Measurements from ENCODE around the gene SLC18A3. TPM values are rescaled to one million over a fixed set of nuclear protein-coding genes. Genes with fewer than 3 reads are reported as not detected.

SLC18A3 gene
- total RNA-seq, 1 experiment from 2014 or later, result not detected

GRCh38 chr10:49661140-49661856 is 51.2 kb downstream of the SLC18A3 start:
- Histone ChIP-seq H3K27me3 (ENCODE audit: insufficient read depth, low read length) (no peaks in the 10 kb centered on the region; the same call in 1 of the 2 replicates), H3K23me2 (ENCODE audit: insufficient read length, low read depth, low read length, poor library complexity, severe bottlenecking) (no peaks in the 10 kb centered on the region), H2AFZ (ENCODE audit: low read length) (no peak overlapping the region), H4K5ac (ENCODE audit: insufficient read length, low read depth, low read length) (no peak overlapping the region), H2BK12ac (ENCODE audit: insufficient read length, low read depth, low read length) (no peak overlapping the region), H2BK5ac (ENCODE audit: insufficient read length, low read length) (no peak overlapping the region), H3T11ph (ENCODE audit: low read length) (no peak overlapping the region), H3K79me2 (ENCODE audit: insufficient read depth, low read length) (no peaks in the 10 kb centered on the region), H3K14ac (ENCODE audit: insufficient read depth, low read length) (no peak overlapping the region), H3K4me2 (ENCODE audit: insufficient read depth, insufficient read length, low read length) (no peak overlapping the region), H3K4ac (ENCODE audit: low read depth, low read length) (no peak overlapping the region), H3K9me3 (ENCODE audit: control insufficient read depth, low read depth, low read length) (no peaks in the 10 kb centered on the region), H3K18ac (ENCODE audit: insufficient read length, low read depth, low read length) (no peak overlapping the region), H2BK20ac (ENCODE audit: low read depth, low read length, poor library complexity, severe bottlenecking) (no peak overlapping the region), H3K27ac (ENCODE audit: insufficient read length, low read depth, low read length) (no peak overlapping the region), H3K9ac (ENCODE audit: extremely low read depth, insufficient read length, low read length) (no peak overlapping the region), H3K4me1 (ENCODE audit: insufficient read depth, low read length) (no peaks in the 10 kb centered on the region), H2BK120ac (ENCODE audit: low read depth, low read length, poor library complexity, severe bottlenecking) (no peak overlapping the region), H3K56ac (ENCODE audit: insufficient read length, low read depth, low read length) (no peak overlapping the region), H2AK5ac (ENCODE audit: insufficient read length, low read length) (no peak overlapping the region), H4K20me1 (ENCODE audit: control insufficient read depth, insufficient read depth, insufficient read length) (no peaks in the 10 kb centered on the region), H3K79me1 (ENCODE audit: insufficient read depth, low read depth, low read length, poor library complexity, severe bottlenecking) (no peaks in the 10 kb centered on the region), H2BK15ac (ENCODE audit: low read depth, low read length) (no peak overlapping the region), H3K23ac (ENCODE audit: insufficient read length, low read depth, low read length) (no peak overlapping the region), H4K8ac (replicated peaks; ENCODE audit: insufficient read length, low read depth, low read length) (no peak overlapping the region), H4K91ac (ENCODE audit: insufficient read length, low read depth, low read length) (no peak overlapping the region)
- Mint-ChIP-seq H3K4me1 (peaks cover 12 to 13% of the 10 kb centered on the region in 2 experiments), H3K9me3 (peaks cover 13 to 19% of the 10 kb centered on the region in 2 experiments), H3K27ac (no peak overlapping the region), H3K27me3 (ENCODE audit: low read depth) (peaks cover 89% of the 10 kb centered on the region), H3K36me3 (ENCODE audit: insufficient read depth in 1 of 3, low read depth in 3 of 3) (peaks cover 0 to 10% (median 8%) of the 10 kb centered on the region in 3 experiments; a peak in 5 of 7 replicates), H3K4me3 (no peak overlapping the region)
- peak; percentile 28 for DNase-seq
- TF ChIP-seq CTCF (conservative IDR thresholded peaks at IDR 0.05), result no peak
- WGBS (ENCODE audit: extremely low coverage, insufficient read length, low lambda C conversion rate), result no CpG with 5 or more reads among the region's 8 CpGs

Other genes with a start within 250 kb of the SLC18A3 start
- not detected in 2 replicates for gene DRGX, start 214.2 kb upstream of the SLC18A3 start, total RNA-seq (2021)
- gene ERCC6, start 71.2 kb upstream of the SLC18A3 start, total RNA-seq (2021), result 18.2 and 19.5 TPM in 2 replicates
- gene CHAT, start 3.7 kb downstream of the SLC18A3 start, total RNA-seq (2021), result not detected in 2 replicates
- not detected in 2 replicates for gene C10orf53, start 69.3 kb downstream of the SLC18A3 start, total RNA-seq (2021)
- 21.9 and 22.6 TPM in 2 replicates for gene OGDHL, start 152.0 kb downstream of the SLC18A3 start, total RNA-seq (2021)

All from H9 (cell line).